ENCODE measurements around the gene KRT38. TPM values are rescaled to one million over a fixed set of nuclear protein-coding genes. Genes with fewer than 3 reads are reported as not detected.
A peak's percentile ranks its signal among the peaks of the same experiment; 100 is the strongest.

Gene KRT38
- not detected in 2 replicates for total RNA-seq (2014; rRNA removed; shearing (Covaris generic))

- DNase-seq (ENCODE audit: low read depth), result no peak
These were observed at the start of gene KRT38 for GRCh38 chr17:41440531-41441033. Gene KRT38 (minus strand): TSS chr17:41440983. CDS start chr17:41440921, 62 bp downstream.

- DNase-seq (ENCODE audit: low read depth), result no peak
These were observed 48.7 kb upstream of the KRT38 start, which contains the start of gene KRT36 for GRCh38 chr17:41489531-41489930. Gene KRT36 (minus strand): TSS chr17:41489910. CDS start chr17:41489864, 46 bp downstream.

DNA sequence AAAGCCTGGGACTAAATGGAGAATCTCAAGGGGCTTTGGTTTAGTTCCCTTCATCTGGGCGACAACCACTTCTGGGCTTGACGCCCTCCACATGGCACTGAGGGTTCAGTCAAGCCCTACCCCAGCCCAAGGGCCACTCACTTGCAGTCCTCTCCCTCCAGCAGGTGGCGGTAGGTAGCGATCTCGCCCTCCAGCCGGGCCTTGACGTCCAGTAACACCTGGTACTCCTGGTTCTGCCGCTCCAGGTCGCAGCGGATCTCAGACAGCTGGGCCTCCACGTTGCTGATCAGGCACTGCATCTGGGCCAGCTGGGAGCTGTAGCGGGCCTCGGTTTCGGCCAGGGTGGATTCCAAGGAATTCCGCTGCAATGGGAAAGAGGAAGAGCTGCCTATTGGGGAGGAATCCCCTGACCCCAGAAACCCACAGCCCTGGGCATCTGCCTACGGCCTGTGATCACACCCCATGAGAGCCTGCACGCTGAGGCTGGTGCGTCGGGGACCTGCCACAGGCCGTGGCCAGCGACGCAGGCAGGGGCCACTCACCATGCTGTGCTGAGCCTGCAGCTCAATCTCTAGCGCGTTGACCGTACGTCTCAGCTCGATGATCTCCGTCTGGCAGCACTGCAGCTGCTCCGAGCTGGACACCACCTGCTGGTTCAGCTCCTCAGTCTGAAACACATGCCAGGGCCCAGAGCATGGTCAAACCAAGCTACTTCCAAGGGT is 46.2 kb upstream of the KRT38 start:
- DNase-seq (ENCODE audit: low read depth), result no peak

GRCh38 chr17:41486316-41486715 is 45.5 kb upstream of the KRT38 start:
- no peak for DNase-seq (ENCODE audit: low read depth)

DNA sequence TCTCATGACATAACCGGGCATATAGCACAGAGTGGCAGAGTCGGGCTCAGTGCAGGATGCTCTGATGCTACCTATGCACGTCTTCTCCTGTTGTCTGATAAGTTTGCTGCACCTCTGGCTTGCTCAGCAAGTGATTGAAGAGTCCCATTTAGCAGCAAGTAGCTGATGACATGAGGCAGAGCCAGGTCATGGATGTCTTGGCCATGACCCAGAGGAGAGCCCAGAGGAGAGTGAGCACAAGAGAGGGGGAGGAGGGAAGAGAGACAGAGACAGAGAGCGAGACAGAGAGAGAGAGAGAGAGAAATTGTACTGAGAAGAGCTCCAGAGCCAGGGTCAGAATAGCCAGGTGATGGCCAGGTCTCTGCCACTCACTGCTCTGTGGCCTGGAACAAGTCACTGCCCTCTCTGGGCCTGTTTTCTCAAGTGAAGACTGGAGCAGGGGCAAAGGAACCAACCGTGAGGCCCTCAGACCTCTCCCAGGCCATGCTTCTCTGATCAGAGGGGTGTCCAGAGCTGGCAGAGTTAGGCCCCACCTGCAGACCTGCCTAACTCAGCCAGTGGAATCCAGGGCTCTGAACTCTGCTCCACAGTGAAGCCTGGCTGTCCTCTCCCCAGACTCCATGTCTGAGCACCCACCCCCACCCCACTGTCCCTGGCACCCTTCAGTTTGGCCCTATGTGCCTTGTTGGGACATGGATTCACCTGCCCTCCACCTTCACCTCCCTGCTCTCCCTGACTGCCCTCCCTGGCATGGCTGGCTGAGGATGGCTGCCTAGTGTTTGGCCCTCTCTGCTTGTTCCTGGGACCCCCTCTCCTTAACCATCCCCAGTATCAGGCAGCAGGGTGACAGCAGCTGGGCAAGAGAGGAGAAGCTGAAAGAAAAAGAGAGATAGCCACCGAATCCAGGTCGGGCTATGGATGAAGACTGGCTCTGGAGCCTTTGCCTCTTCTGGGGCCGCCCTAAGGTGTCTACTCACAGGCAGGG is 44.4 kb upstream of the KRT38 start:
- DNase-seq (ENCODE audit: low read depth), result no peak

DNA sequence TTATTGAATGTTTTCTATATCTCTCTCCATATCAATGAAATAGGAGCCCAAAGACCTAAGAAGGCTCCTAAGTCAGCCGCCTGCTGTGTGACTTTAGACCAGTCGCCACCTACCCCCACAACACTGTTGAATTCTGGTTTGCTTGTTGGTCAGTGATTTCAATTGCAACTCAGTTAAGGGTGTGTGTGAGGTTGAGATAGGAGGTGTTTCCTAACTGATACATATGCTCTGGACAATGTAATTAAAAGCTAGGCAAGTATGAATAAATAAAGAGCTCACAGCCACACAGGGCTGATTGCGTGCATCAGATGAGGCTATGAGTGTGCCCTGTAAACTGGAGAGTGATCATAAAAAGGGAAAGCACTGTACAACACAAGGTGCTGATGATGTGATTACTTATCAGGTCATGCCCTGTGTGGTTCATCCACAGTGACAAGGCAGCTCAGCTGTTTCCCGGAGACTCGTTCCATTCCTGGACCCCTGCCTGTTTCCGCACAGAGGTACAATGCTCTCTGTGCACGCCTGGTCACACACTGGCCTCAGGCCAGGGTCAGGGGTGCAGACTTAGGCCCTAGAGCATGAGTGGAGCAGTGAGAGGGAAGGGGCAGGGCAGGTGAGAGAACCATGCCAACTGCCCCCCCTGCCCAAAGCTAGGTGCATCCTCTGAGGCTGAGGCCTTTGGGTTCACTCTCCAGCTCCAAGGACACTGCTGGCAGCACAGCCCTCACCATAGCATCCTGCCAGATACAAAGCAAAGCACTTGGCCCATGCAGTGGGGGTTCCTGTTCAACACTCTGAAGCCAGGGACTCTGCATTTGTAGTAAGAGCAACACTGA is 43.4 kb upstream of the KRT38 start:
- DNase-seq (ENCODE audit: low read depth), result no peak

- DNase-seq (ENCODE audit: low read depth), result no peak
These were observed 42.7 kb upstream of the KRT38 start for GRCh38 chr17:41483531-41483930.

GRCh38 chr17:41481036-41481435 is 40.3 kb upstream of the KRT38 start, which contains the start of gene KRT35:
Gene KRT35 (minus strand): TSS chr17:41481151. CDS start chr17:41481097, 54 bp downstream.
- DNase-seq (ENCODE audit: low read depth), result no peak

GRCh38 chr17:41480581-41480980 is 39.8 kb upstream of the KRT38 start:
- no peak for DNase-seq (ENCODE audit: low read depth)

DNA sequence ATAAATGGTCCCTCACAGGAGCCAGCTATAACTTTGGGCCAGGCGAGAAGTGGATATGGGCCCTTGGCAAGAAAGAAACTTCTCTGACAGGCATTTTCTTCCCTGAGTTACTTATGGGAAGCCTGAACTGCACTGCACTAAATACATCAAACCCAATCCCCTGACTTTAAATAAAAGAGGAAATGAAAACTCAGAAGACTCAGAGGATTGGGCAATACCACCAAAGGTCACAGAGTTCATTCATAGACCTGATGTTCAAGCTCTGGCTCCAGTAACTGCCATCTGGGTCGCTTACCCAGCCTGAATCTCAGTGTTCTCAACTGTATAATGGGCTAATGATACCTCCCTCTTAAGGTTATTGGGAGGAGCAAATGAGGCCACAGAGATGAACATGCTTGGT is 39.4 kb upstream of the KRT38 start:
- no peak for DNase-seq (ENCODE audit: low read depth)

DNA sequence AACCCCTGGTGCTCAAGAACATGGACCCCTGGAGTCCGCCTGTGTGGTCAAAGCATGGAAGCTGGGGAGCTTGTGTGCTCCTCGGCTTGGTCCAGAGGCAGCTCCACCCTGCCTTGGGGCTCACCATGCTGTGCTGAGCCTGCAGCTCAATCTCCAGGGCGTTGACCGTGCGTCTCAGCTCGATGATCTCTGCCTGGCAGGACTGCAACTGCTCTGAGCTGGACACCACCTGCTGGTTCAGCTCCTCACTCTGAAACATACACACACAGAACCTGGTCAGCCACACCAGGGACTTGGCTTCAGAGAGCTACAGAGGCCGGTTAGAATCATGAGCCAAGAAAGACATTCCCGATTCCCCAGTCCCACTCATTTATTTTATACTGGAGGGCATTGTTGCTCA is 37.5 kb upstream of the KRT38 start:
- DNase-seq (ENCODE audit: low read depth), result no peak

DNA sequence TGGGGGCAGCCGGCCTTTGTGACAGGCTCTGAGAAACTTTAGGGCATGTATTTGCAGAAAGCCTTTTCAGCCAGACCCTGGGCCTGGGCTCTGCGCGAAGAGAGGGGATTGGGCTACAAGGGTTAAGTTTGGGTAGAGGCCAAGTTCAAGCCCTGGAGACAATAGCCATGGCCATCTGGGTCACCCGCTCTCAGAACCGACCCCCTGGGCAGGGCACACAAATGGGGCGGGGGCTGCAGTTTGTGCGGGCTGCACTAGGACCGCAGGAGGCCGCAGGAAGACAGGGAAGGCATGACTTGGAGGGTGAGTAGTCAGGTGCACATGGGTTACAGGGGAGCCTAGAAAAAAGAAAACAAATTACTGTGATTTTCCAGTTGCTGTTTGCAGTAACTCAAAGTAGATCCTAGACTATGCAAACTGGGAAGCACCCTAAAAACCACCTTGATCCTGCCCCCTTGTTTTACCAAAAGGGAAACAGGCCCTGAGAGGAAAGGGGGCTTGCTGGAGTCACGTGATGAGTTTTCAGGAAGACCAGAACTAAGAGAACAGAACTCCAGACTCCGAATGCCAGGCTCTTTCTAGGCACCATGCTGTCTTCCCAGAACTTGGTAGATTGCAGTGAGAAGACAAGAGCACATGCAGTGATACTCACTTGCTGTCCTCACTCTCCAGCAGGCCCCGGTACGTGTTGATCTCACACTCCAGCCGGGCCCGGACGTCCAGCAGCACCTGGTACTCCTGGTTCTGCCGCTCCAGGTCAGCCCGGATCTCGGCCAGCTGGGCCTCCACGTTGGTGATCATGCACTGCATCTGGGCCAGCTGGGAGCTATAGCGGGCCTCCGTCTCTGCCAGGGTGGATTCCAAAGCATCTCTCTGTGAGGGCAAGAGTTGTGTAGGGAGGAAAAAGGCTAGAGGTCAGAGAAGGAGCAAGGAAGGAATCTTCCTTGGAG is 36.4 kb upstream of the KRT38 start:
- DNase-seq (ENCODE audit: low read depth), result no peak

DNA sequence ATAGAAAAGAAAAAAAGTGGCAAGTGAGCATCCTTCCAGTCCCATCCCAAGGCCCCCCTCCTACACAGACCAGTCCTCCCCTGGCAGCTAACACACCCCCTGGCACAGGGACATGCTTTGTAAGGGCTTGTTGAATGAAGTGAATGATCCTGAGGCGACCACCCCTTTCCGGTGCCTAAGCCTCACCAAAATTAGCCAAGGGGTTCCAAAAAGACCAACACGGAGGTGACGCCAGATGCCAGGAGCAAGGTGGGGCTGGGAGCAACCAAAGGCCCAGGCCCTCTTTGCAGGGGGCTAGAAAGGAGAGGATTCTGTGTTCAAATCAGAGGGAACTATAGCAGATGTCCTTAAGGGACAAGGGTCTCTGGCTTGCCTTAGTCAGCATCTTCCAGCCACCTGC is 34.6 kb upstream of the KRT38 start:
- DNase-seq (ENCODE audit: low read depth), result no peak

GRCh38 chr17:41474863-41475262 is 34.1 kb upstream of the KRT38 start:
- DNase-seq (ENCODE audit: low read depth), result peak; percentile 42

- no peak for DNase-seq (ENCODE audit: low read depth)
These were observed 27.6 kb upstream of the KRT38 start for GRCh38 chr17:41468346-41468745.

DNA sequence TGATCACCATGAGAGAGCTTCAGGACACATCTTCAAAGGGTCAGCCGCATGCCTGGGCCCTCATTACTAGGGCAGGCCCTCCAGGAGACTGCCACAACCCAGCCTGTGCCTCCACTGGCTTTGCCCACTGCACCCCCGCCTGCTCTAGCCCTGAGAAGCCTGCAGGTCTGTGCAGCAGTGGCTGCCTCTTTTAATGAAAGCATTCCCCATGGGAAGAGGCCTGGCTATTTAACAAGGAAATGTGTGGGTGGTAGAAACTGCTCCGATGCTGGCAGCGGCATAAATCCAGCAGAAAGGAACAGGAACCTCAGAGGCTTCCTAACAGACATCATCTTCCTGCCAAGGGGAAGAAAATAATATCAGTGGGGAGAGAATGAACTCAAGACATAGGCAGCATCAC is 26.8 kb upstream of the KRT38 start:
- DNase-seq (ENCODE audit: low read depth), result peak; percentile 41

DNA sequence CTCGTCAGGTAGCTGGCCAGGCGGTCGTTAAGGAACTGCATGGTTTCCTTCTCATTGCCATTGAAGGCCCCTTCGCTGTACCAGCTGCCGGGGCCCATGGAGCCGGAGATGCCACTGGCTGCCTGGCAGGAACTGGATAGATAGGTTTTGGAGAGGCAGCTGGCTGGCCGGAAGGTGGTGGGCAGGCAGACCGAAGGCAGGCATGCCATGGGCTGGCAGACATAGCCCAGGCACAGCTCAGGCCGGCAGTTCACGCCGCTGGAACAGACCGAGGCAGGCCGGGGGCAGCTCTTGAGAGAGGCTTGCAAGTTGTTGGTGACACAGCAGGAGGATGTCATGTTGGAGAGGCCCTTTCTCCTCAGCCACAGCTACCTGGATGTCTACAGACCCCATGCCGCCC is 26.2 kb upstream of the KRT38 start, which contains the start of gene KRT32:
Gene KRT32 (minus strand): TSS at position 399 of the 400 bp plus-strand sequence. CDS start 61 bp downstream, at position 338.
- DNase-seq (ENCODE audit: low read depth), result no peak

GRCh38 chr17:41464682-41465081 is 23.9 kb upstream of the KRT38 start:
- peak; percentile 97 for DNase-seq (ENCODE audit: low read depth)

DNA sequence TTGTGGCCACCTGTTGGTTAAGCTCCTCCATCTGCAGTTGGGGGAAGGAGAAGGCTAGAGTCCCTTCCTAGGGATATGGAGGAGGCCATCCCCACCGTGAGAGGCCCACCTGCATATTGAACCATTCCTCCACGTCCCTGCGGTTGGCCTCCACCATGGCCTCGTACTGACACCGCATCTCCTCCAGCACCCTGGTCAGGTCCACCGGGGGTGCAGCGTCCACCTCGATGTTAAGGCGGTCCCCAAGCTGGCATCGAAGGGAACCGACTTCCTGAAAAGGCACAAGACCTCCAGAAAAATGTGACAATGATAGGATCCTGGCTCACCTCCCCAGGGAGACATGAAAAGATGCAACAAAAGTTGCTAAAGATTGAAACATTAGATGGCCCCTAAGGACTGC is 23.4 kb upstream of the KRT38 start:
- DNase-seq (ENCODE audit: low read depth), result no peak

DNA sequence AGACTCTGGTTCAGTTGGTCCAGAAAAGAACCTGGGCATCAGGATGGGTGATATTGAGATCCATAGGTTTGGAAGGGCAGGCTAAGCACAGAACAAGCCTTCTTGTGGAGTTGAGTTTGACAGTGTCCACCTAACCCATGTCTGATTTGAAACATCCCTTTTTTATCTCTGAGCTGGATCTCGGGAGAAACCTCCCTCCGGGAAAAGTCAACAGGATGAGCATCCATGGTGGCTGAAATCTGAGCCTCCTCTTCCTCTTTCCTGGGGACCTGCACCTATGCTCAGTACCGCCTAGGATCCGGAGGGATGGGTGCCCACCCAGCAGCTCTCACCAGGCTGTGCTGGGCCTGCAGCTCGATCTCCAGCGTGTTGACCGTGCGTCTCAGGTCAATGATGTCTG is 23.0 kb upstream of the KRT38 start:
- peak; percentile 66 for DNase-seq (ENCODE audit: low read depth)
